HG03139 (cell line): ENCODE data around the gene SKOR2.

ENCODE experiments used
- ATAC-seq: cut with Tn5 transposase; IDR thresholded peaks from one replicate; pipeline ENCODE4 v1.9.1; 2021; ENCODE audit not compliant: unreplicated experiment

SKOR2 gene, protein sequence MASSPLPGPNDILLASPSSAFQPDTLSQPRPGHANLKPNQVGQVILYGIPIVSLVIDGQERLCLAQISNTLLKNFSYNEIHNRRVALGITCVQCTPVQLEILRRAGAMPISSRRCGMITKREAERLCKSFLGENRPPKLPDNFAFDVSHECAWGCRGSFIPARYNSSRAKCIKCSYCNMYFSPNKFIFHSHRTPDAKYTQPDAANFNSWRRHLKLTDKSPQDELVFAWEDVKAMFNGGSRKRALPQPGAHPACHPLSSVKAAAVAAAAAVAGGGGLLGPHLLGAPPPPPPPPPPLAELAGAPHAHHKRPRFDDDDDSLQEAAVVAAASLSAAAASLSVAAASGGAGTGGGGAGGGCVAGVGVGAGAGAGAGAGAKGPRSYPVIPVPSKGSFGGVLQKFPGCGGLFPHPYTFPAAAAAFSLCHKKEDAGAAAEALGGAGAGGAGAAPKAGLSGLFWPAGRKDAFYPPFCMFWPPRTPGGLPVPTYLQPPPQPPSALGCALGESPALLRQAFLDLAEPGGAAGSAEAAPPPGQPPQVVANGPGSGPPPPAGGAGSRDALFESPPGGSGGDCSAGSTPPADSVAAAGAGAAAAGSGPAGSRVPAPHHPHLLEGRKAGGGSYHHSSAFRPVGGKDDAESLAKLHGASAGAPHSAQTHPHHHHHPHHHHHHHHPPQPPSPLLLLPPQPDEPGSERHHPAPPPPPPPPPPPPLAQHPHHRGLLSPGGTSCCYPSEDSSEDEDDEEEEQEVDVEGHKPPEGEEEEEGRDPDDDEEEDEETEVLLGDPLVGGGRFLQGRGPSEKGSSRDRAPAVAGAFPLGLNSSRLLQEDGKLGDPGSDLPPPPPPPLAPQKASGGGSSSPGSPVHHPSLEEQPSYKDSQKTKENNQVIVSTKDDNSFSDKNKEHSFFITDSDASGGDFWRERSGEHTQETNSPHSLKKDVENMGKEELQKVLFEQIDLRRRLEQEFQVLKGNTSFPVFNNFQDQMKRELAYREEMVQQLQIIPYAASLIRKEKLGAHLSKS

DNA sequence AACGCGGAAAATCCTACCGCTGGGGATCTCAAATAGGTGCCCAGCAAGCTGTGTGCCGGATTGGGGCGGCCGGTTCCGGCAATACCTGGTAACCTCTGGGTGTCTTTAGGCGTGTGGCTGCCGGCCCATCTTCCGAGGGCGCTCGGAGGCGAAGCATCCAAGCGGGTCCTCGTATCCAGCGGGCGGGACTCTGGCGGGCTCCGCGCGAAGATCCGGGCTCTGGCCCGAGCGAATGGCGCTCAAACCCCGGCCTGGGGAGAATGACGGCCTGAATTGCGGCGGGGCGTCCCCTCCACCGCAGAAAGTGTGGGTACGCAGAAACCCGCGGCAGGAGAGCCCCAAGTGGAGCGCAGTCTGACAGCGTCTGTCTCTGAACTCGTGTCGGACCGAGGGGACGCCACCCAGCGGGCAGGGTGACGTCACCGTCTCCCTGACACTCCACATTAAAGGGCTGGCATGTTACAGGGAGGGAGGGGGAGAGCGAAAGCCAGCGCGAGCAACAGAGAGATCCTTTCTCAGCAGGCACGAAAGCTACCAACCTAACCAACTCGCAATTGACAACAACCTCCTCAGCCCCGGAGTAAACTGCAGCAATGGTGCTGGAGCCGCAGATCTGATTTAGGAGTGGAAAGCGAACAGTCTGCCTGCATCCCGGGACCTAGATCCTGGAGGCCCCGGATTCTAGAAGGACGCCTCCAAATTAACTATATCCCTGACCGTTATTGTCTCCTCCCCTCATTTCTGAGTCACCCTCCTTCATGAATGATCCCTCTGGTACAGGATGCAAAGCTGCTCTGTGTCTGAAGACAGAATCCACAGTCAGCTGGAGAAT, at the start of gene SKOR2:
Gene SKOR2, minus strand, starts transcription at position 372 of the 832 bp plus-strand sequence. CDS start 2,477 bp downstream, outside the sequence.
- ATAC-seq = no peak

DNA sequence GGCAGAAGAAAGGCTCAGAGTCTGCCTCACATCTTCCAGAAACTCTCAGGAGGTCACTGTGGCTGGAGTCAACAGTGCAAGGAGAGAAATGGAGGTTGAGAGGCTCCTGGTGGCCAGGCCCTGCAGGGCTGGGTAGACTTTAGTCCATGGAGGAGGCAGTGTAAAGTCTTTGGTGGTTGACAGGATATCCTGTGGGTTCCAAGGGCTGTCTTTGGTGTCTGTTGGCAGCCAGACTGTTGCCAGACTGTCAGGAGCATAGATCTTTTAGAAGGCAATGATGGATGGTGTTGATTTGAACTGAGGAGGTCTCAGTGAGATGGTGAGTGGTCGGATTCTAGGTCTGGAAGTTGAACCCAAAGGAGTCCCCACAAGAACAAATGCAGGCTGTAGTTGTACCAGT, 45.0 kb upstream of the SKOR2 start:
- ATAC-seq = no peak

DNA sequence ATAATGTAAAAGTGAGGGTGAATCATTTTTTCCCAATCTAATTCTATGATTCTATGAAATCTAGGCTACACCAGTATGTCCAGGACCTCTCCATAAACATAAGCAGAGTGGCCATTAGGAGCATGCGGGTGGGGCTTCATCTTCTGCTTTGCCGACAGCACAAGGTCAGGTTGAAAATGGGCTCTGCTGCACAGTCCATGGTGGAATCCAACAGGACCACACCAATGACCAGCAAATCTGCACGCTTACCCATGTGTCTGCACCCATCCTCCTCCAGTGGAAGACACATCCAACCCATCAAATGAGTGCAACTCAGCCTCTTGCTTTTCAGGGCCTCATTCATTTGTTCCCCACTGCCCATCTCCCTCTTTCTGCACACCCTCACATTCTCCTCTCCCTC, 43.3 kb upstream of the SKOR2 start:
- no peak for ATAC-seq

DNA sequence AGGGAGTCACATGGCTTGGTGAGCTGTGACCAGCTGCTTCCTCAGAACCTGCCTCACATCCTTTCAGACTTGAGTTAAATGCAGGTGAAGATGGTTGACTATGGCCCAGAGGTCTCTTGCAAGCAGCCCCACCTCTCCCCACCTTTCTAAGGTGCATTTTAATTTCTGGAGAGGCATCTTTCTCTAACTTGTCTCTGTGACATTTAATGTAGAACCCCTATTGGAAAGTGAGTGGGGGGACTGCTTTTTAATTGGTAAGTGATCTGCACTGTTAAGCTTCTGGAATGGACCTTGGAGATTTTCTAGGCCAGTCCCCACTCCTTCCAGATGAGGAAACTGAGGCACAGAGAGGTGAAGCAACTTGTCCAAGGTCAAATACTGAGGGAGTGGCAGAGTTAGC, 37.3 kb upstream of the SKOR2 start:
- ATAC-seq = no peak

DNA sequence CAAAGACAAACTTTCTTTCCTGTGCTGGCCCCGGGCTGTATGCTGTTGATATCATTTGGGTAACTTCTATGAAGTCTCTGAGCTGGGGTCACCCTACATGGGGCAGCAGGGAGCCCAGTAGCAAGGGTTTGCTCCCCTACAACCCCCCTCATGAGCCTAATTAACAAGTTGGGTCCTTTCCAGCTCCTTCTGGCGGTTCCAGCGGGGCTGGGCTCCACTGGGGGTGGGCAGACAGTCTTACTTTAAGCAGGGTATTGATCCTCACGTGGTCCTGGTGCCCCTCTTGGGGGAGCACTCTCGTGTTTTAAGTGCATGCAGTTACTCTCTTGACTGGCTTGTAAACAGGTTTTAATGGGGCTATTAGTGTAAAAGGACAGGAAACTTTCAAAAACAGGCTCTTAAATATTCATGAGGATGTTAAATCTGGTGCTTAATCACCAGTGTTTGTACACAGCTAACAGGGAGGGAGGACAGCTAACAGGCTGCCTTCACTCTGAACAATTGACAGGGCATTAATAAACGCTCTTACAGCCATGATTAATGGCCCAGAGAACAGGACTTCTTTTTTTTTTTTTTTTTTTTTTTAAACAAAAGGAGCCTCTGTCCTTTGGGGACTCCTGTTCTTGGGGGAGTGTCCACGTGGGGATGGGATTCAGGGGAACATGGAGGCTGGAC, 36.6 kb upstream of the SKOR2 start:
- ATAC-seq = no peak

DNA sequence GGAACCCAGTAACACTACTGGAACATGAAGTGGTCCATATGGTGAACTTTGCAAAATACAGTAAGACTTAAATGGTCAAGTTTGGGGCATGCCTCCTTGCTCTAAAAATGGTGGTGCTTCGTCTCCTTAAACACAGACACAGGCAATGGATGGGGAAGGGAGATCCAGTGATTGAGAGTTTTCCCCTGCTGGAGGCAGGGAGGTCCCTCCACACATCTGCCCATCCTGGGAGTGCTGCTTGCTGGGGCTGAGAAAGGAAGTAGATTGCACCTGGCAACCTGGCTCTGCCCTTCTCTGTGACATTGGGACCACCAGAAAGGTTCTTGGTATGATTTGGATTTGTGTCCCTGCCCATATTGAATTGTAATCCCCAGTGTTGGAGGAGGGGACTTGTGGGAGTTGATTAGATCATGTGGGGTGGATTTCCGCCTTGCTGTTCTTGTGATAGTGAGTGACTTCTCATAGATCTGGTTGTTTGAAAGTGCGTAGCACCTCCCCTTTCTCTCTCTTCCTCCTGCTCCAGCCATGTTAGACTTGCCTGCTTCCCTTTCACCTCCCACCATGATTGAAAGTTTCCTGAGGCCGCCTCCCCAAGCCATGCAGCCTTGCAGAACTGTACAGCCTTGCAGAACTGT, 35.4 kb upstream of the SKOR2 start:
- no peak for ATAC-seq

DNA sequence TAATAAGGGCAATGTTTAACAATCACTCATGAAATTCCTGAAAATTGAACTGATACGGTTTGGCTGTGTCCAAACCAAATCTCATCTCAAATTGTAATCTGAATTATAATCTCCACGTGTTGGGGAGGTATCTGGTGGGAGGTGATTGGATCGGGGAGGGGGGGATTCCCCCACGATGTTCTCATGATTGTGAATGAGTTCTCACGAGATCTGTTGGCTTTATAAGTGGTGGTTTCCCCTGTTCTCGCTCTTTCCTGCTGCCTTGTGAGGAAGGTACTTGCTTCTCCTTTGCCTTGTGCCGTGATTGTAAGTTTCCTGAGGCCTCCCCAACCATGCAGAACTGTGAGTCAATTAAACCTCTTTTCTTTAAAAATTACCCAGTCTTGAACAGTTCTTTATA, 34.0 kb upstream of the SKOR2 start:
- no peak for ATAC-seq

DNA sequence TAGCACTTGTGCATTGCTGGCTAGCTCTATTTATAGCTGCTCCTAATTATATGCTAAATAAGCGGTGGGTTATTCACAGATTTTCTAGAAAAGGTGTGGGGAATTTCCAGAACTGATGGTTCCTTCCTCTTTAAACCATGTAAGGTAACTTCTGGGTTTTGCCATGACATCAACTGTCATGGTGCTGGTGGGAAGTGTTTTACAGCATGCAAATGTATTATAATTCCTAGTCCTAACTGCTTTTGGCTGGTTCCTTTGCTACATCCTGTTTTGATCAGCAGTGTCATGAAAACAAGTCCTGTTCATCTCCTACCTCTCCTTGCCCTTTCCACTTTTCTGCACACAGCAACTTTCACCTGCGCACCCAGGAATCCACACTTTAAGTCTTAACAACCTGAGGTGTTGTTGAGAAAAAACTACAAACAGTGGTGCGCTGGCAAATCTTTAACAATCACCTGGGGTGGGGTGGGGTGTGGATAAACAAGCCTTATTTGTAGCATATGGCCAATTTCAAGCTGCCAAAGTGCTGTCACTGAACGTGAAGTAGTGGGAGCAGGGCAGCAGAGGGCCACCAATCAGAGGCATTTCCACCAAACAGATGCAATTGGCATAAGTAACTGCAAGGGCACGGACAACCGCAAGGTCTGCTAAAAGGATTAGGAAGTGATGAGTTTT, 33.4 kb upstream of the SKOR2 start:
- ATAC-seq = no peak

DNA sequence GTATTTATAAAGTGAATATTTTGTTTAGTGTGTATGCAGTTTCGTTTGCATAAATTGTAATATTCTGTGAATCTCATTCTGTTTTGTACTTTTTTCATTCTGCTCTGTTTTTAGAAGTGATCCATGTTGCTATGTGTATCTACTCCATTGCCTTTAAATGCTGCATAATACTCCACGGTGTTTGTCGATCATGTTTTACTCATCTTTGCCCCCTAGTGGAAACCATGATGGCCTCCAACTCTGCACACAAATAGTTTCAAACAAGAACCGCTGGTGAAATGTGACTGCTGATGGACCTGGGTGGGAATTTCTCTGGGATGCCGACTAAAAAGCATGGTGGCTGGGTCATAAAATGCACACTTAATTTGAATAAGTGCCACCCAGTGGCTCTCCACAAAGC, 32.0 kb upstream of the SKOR2 start:
- ATAC-seq = no peak

DNA sequence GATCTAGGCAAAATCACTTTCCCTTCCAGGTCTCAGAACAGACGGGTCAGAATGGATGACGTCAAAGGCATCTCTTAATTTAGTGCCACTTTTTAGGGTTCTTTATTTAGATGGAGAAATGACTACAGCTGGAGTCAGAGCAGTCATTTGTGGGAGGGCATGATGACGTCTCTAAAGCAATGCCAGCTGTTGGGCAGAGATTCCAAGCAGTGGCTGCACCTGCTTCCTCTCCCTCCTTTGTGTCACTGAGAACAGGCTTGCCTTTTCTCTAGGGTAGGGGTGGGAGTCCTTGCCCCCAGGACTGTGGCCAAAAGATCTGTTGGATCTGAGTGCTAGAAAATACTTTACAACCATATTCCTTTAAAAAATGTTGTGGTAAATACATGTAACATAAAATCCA, 28.7 kb upstream of the SKOR2 start:
- ATAC-seq = no peak

DNA sequence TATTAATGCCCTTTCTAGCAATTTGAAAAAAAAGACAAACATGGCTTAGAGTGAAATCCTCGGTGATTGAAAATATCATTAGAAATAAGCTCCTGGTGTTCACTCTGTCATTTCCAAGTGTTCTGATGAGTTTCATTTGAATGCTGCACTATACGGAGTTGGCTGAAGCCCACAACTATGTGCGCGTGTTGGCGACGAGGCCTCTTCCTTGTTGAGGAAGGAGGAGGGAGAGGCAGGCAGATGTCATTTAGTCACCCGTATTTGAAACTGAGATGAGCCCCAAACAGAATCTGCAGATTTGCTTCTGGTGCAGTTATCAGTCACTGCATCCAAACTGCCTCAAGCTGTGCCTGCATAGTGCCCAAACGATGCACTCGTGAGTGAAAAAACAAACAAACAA, 23.5 kb upstream of the SKOR2 start:
- ATAC-seq = no peak

DNA sequence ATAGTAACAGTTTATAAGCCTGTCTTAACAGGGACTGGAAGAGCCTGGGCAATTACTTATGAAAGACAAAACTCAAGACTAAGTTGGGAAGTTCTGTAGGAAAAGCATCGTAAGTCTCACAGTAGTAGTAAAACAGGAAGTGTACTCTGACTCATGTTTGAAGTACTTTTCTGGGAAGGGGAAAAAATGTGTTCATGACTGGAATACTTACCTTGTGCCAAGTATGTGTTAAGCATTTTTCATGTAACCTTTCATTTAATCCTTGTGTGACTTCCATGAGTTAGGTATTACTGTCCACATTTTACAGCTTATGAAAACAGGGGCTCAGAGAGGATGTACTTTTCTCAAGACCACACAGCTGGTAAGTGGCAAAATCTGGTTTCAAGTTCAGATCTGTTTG, 13.7 kb upstream of the SKOR2 start:
- ATAC-seq = no peak

DNA sequence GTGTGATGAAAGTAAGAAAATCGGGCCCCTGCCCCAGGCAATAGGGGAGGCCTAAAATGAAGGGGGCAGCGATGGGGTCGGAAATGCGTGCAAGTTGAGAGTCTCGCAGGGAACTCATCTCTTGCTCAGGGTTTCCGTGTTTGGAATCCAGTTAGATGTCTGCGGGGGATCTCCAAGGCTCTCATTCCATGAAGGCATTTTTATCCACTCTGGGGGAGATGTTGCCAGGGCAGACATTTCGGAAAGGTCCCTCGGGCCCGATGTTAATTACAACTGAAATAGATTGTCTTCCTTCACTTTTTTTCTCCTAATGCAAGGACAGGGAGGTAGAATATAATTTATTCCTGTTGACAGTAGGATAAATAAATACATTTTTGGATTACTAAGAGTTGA, 12.8 kb upstream of the SKOR2 start:
- no peak for ATAC-seq

DNA sequence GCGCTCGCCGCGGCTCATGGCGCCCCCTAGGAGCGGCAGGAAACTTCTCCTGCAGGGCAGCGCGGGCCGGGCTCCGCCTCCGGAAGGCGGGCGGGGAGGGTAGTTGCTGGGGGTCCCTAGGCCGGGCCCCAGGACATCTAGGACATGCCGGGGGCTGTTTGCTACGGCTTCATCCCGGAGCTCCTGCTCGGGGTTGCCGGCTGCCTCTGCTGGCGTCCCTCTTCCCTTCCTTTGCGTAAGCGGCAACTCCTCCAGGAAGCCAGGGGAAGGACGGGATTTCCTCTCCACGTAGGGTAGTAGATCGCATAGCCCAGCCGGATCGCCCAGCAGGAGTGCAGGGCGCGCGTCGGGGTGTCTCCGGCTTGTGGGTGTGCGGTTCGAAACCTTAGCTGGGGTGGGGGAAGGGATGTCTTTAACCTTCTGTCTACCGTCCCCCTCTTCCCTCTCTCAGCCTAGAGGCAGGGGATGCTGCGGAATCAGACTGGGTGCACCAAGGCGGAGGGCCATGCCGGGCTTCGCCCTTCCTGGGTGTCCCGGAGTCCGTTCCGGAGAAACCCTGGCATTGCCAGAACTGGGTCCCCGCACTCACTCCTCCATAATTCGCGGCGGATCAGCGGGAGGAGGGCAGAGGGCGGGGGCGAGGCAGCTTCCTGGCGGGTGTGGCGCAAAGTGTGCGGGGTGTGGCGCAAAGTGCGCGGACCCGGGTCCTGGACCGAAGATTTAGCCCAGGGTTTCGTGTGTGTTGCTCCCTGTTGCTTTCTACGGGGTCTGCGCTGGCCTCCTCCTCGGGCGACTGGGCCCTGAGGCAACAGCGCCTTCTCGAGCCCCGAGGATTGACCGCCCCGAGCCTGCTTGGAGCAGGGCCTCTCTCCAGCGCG, 12.2 kb upstream of the SKOR2 start:
- ATAC-seq = no peak

DNA sequence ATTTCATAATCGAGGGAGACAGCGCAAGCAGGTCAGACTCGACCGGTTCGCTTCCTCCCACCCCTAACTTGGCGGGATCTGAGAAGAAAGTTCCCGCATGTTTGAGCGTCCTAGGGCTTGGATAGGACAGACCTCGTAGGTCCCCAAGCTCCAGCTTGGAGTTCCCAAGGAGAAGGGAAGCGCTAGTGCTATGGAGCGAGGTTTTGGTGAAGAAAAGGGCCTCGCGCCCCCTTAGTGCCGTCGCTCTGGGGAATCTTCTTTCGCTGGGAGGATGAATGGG, 11.6 kb upstream of the SKOR2 start:
- ATAC-seq = no peak

DNA sequence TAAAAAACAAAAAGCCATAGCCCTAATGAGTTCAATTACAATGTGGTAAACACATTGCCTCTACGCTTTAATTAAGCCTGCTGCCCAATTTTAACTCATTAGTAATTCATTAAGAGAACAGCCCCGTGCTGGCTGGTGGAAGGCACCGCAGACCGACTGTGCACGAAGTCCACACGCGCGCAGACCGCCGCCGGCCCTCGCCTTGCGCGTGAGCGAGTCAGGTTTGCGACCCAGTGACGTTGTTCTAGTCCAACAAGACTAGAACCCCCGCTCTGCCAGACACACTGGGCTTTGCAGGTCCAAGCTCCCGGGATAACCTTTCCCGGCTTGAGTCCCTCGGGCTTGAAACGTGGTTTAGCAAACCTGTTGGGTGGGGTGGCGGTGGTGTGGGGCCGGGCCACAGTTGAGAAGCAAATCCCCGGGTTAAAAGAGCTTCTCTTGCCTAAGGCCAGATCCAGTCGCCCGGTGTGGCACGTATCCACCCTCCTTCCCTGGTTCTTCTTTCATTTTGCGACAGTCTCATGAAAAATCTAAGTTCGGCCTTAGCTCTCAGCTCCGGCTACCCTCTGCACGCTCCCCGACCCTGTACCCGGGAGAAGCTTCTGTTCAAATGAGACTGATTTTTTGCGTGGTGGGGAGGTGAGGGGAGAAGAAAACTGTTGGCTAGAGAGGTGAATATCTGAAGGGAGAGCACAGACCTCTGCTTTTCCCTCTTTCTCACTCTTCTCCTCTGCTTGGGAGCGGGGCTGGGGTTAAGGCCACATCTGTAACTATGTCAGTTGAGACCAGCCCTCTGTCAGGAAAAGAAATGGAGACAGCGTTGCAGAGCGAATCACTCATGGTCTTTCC, 11.1 kb upstream of the SKOR2 start:
- ATAC-seq = no peak

DNA sequence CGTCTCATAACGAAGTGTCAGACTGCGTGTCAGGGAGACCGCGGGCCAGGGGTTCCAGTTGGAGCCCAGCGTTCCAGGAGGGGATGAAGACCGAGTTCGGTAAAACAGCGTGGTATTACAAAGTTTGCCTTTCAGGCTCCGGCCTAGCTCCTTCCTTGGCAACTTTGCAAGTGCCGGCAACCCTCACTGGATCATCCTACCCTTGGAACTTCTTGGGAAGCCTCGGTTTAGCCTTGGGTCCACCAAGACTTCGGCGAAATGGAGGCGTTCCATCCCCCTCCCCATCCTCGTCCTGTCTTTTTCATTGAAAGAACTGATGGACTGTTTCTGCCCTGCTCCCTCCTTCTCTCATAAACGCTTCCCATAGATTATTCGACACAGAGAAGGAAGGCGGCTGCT, 10.4 kb upstream of the SKOR2 start:
- no peak for ATAC-seq
